Activated T-helper 17 cell treated with anti-CD3 and anti-CD28 coated beads, Interleukin-2, amount 50 U/mL, for 72 hours (primary cell): ENCODE measurements around the gene INPP4A. TPM values are rescaled to one million over a fixed set of nuclear protein-coding genes. Genes with fewer than 3 reads are reported as not detected.
A peak's percentile ranks its signal among the peaks of the same experiment; 100 is the strongest.

Experiments used
- ATAC-seq: fragments of 150-1000 bp; cut with Tn5 transposase; replicated peaks from 2 replicates; pipeline ENCODE4 v1.10.0; 2021; ENCODE audit warnings: mild to moderate bottlenecking, moderate library complexity
- H3K27ac Mint-ChIP-seq: one replicate; pipeline ENCODE4 v1.8.0; 2022; ENCODE audit warnings: mixed read lengths
- H3K27me3 Mint-ChIP-seq: one replicate; pipeline ENCODE4 v1.8.0; 2022; ENCODE audit warnings: mixed read lengths
- H3K36me3 Mint-ChIP-seq: one replicate; pipeline ENCODE4 v1.8.0; 2022; ENCODE audit warnings: low read depth, mild to moderate bottlenecking, mixed read lengths
- H3K4me1 Mint-ChIP-seq: one replicate; pipeline ENCODE4 v1.8.0; 2022; ENCODE audit warnings: mixed read lengths
- H3K4me3 Mint-ChIP-seq: one replicate; pipeline ENCODE4 v1.8.0; 2022; ENCODE audit warnings: mild to moderate bottlenecking, mixed read lengths
- H3K9me3 Mint-ChIP-seq: one replicate; pipeline ENCODE4 v1.8.0; 2022; ENCODE audit warnings: mixed read lengths
- total RNA-seq, 2 donors: library from RNA; stranded (reverse); gene quantifications; one replicate each; pipeline ENCODE4 v1.2.3, GENCODE V29; 2022

The INPP4A gene
- total RNA-seq, 2 donors from 2014 or later = 66.4 to 74.8 TPM

DNA sequence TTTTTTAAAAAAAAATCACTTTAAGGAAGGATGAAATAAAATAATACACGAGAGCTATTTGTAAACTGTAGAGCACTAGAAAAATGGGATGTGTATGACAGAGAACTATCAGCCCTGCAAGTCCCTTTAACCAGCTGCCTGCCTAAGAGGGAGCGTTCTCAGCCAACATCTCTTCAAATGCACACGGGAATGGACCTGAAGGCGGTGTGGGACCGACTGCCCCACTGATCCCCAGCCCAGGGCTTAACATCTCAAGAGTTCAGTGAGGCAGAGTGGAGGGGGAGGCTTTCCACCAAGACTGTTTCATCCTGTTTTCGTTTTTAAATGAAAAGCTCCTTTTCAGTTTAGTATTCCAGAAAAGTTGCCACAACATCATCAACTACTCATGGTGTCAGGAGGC, 2.2 kb downstream of the INPP4A start:
- H3K36me3 Mint-ChIP-seq = peaks cover 13% of the 10 kb centered on the region
- H3K4me1 Mint-ChIP-seq = peaks cover 31% of the 10 kb centered on the region
- H3K27ac Mint-ChIP-seq = peak overlapping the region; percentile 90
- ATAC-seq = no peak
- no peaks in the 10 kb centered on the region for H3K9me3 Mint-ChIP-seq
- no peaks in the 10 kb centered on the region for H3K27me3 Mint-ChIP-seq
- peak overlapping the region; percentile 93 for H3K4me3 Mint-ChIP-seq

DNA sequence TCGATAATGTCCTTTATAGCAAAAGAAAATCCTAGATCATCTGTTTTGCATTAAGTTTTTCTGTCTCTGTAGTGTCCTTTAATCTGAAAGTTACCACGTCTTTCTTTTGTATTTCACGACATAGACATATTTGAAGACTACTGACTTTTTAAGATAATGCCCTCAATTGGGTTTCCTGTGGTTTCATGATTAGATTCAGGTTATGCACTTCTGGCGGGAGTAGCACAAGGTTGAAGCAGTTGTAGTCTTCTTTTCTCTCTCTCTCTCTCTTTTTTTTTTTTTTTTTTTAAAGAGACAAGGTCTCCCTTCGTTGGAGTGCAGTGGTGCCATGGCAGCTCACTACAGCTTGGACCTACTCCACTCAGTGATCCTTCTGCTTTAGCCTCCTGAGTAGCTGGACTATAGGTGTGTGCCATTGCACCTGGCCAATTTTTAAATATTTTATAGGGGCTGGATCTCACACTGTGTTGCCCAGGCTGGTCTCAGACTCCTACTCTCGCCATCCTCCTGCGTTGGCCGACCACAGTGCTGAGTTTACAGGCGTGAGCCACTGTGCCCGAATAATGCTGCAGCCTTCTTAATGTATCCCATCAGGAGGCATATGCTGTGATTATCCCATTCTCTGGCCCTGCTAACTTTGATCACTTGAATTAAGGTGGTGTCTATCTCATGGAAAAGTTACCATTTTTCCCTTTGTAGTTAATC, 3.9 kb downstream of the INPP4A start:
- peaks cover 13% of the 10 kb centered on the region for H3K36me3 Mint-ChIP-seq
- H3K4me3 Mint-ChIP-seq = peak overlapping the region; percentile 93
- peak overlapping the region; percentile 80 for H3K27ac Mint-ChIP-seq
- H3K4me1 Mint-ChIP-seq = peaks cover 48% of the 10 kb centered on the region
- no peaks in the 10 kb centered on the region for H3K27me3 Mint-ChIP-seq
- ATAC-seq = peak; percentile 21
- H3K9me3 Mint-ChIP-seq = no peaks in the 10 kb centered on the region

- H3K36me3 Mint-ChIP-seq = peaks cover 16% of the 10 kb centered on the region
- ATAC-seq = no peak
- peak overlapping the region; percentile 73 for H3K4me3 Mint-ChIP-seq
- no peaks in the 10 kb centered on the region for H3K27me3 Mint-ChIP-seq
- H3K27ac Mint-ChIP-seq = peak overlapping the region; percentile 78
- peaks cover 77% of the 10 kb centered on the region for H3K4me1 Mint-ChIP-seq
- no peaks in the 10 kb centered on the region for H3K9me3 Mint-ChIP-seq
Observed at GRCh38 chr2:98452396-98453027, 7.9 kb downstream of the INPP4A start.

DNA sequence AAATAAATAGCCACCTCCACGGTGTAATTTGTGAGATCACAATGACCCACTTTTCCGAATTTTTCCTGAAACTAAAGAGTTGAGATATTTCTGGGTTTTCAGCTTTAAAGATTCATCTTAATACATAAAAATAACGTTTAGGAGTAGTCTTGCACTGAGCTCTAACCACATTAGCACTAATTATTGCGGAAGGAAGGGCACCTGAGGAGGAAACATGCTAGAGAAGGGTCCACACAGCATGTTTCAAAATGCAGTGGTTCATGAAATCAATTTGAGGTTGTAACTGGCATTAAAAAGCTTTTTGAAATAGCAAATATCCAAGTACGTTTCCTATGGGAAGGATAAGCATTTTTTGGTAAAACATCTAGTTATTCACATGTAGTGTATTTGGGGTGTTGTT, 8.4 kb downstream of the INPP4A start:
- ATAC-seq = no peak
- H3K36me3 Mint-ChIP-seq = peaks cover 17% of the 10 kb centered on the region
- H3K27me3 Mint-ChIP-seq = no peaks in the 10 kb centered on the region
- peaks cover 79% of the 10 kb centered on the region for H3K4me1 Mint-ChIP-seq
- H3K9me3 Mint-ChIP-seq = no peaks in the 10 kb centered on the region
- H3K4me3 Mint-ChIP-seq = peak overlapping the region; percentile 73
- peak overlapping the region; percentile 78 for H3K27ac Mint-ChIP-seq

DNA sequence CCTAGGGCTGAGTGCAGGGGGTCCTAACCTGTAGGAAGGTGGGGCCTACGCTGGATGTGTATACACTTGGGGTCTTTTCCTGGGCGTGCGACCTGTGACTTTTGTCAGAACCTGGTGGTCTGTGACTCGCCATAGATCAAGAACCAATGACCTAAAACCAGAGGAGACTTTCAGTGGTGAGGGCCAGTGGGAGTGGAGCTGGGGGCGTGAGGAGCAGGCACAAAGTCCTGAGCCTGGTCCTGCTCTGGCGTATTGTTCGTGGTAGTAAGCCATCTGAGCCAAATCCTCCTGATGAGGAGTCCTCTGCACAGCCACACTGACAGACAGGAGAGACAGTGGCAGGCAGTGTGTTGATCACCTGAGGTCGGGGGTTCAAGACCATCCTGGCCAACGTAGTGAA, 8.9 kb downstream of the INPP4A start:
- Mint-ChIP-seq H3K4me3 (peak overlapping the region; percentile 73), H3K36me3 (peaks cover 22% of the 10 kb centered on the region), H3K4me1 (peaks cover 84% of the 10 kb centered on the region)

GRCh38 chr2:98454073-98454472, 9.4 kb downstream of the INPP4A start:
- Mint-ChIP-seq H3K27me3 (no peaks in the 10 kb centered on the region), H3K4me3 (peak overlapping the region; percentile 73), H3K9me3 (no peaks in the 10 kb centered on the region), H3K27ac (peak overlapping the region; percentile 79), H3K36me3 (peaks cover 27% of the 10 kb centered on the region), H3K4me1 (peaks cover 84% of the 10 kb centered on the region)
- ATAC-seq = no peak

More for the DNA sequence above, 8.9 kb downstream of the INPP4A start:
- peak overlapping the region; percentile 78 for H3K27ac Mint-ChIP-seq
- ATAC-seq = no peak
- no peaks in the 10 kb centered on the region for H3K9me3 Mint-ChIP-seq
- no peaks in the 10 kb centered on the region for H3K27me3 Mint-ChIP-seq

DNA sequence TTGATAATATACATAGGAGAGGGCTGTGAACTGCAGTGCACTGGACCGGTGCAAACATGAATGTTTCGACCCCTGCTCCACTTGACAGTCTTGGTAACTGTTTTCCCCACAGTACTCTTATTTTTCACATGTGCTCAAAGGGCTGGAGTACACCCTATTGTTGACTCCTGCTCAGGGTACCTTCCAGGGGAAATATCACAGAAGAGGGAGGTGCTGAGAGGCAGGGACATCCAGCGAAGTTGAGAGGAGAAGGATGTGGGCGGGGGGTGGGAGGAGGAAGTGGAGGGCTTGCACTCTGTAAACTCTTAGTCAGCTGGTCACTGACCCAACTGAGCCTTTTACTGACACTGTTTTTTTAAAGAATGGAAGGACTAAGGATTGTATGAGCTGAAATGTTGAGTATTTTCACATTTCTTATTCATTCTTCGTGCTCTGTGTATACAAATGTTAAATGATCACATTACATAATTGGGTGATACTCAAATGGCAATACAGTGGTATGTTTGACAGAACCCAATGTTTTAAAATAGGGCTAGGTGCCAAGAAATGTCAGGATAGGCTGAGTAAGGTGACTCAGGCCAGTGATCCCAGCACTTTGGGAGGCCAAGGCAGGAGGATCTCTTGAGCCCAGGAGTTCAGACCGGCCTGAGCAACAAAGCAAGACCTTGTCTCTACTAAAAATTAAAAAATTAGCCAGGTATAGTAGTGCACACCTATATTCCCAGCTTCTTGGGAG, 10.0 kb downstream of the INPP4A start:
- ATAC-seq = peak; percentile 30
- peaks cover 84% of the 10 kb centered on the region for H3K4me1 Mint-ChIP-seq
- peak overlapping the region; percentile 73 for H3K4me3 Mint-ChIP-seq
- H3K27ac Mint-ChIP-seq = peak overlapping the region; percentile 79
- H3K9me3 Mint-ChIP-seq = no peaks in the 10 kb centered on the region
- H3K27me3 Mint-ChIP-seq = no peaks in the 10 kb centered on the region
- peaks cover 28% of the 10 kb centered on the region for H3K36me3 Mint-ChIP-seq

- Mint-ChIP-seq H3K27ac (peak overlapping the region; percentile 79), H3K27me3 (no peaks in the 10 kb centered on the region), H3K9me3 (no peaks in the 10 kb centered on the region), H3K4me1 (peaks cover 89% of the 10 kb centered on the region), H3K36me3 (peaks cover 28% of the 10 kb centered on the region), H3K4me3 (peak overlapping the region; percentile 73)
- ATAC-seq = peak; percentile 63
Observed at GRCh38 chr2:98455494-98455976, 10.9 kb downstream of the INPP4A start.

GRCh38 chr2:98457045-98457696, 12.5 kb downstream of the INPP4A start:
- peaks cover 28% of the 10 kb centered on the region for H3K36me3 Mint-ChIP-seq
- ATAC-seq = no peak
- peak overlapping the region; percentile 73 for H3K4me3 Mint-ChIP-seq
- H3K27me3 Mint-ChIP-seq = no peaks in the 10 kb centered on the region
- peaks cover 87% of the 10 kb centered on the region for H3K4me1 Mint-ChIP-seq
- peak overlapping the region; percentile 78 for H3K27ac Mint-ChIP-seq
- no peaks in the 10 kb centered on the region for H3K9me3 Mint-ChIP-seq

DNA sequence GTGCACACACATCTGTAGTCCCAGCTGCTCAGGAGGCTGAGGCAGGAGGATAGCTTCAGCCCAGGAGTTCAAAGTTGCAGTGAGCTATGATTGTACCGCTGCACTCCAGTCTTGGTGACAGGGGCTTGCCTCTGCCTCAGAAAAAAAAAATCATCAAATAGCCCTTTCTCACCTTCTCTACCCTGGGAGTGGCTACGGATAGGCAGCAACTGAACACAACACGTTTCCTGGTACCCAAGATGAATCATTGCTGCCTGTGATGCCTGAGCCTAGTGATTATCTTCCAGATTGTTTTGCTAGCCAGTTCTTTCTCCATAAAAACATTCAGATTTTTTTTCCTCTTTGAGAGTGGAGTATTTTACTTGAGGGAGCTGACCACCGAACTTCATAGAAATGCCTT, 13.5 kb downstream of the INPP4A start:
- Mint-ChIP-seq H3K4me3 (peak overlapping the region; percentile 64), H3K36me3 (peaks cover 28% of the 10 kb centered on the region), H3K27me3 (no peaks in the 10 kb centered on the region), H3K9me3 (no peaks in the 10 kb centered on the region), H3K4me1 (peaks cover 81% of the 10 kb centered on the region), H3K27ac (peak overlapping the region; percentile 82)
- peak; percentile 59 for ATAC-seq

DNA sequence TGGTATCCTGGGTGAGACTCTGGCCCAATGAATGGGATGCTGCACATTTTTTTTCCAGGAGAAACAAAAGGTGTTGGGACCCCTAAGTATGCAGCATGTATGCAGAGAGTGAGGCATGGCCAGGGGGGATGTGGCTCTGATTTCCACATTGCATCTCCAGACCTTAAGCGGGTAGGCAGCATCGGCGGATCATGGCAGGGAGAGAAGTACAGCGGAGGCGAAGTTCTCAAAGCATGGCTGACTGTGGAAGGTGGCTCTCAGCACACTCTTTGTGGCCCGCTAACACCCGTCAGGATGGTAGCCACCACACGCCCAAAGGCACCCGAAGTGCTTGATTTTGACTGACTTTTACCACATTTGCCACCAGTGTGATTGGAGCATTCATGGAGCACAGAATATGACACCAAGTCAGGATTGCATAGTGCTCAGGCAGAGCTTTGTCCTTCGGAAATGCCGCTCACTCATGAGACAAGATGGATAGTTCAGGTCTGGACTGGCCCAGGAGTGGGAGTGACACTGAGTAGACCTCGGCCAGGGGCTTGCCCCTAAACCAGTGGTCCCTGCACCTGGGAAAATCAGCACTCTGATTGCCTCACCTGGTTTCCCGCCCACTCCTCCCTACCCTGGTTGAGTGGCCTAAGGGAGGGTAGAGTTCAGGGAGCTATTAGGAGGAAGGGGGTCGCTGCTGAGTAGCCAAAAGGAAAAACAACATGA, 14.2 kb downstream of the INPP4A start:
- Mint-ChIP-seq H3K27ac (peak overlapping the region; percentile 82), H3K27me3 (no peaks in the 10 kb centered on the region), H3K4me1 (peaks cover 82% of the 10 kb centered on the region), H3K36me3 (peaks cover 28% of the 10 kb centered on the region), H3K9me3 (no peaks in the 10 kb centered on the region), H3K4me3 (peak overlapping the region; percentile 64)
- ATAC-seq = no peak

DNA sequence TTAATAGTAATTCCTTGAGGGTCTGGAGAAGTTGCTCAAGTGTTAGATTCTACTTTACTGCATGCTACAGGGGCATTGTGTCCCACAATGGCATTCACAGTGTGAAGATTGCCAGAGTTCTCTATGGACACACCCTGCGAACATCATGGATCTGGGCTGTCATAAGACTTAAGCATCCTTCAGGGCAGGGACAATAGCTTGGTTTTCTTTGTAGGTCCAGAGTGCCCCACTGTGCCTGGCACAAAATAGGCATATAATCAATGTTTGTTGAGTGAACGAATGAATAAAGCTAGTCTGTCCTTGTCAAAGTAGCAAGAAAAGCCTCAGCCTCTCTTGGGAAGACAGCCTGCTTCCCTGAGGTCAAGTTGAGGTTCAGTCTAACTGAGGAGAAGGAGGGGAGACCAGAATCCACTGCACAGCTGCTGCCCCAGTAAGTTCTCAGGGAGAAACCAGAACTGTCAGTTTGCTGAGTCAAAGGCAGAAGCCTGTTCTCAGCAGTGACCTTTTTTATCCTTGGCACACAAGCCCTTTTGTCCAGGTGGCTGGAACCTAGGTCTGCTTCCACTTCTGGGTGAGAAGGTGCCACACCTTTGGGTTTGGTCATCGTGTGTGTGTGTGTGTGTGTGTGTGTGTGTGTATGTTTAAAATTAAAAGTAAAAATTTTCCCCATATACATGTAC, 15.0 kb downstream of the INPP4A start:
- H3K27me3 Mint-ChIP-seq = no peaks in the 10 kb centered on the region
- peak overlapping the region; percentile 64 for H3K4me3 Mint-ChIP-seq
- peaks cover 28% of the 10 kb centered on the region for H3K36me3 Mint-ChIP-seq
- ATAC-seq = no peak
- peak overlapping the region; percentile 82 for H3K27ac Mint-ChIP-seq
- peaks cover 83% of the 10 kb centered on the region for H3K4me1 Mint-ChIP-seq
- no peaks in the 10 kb centered on the region for H3K9me3 Mint-ChIP-seq
